NT2/D1 (cell line): ENCODE measurements around the gene PPARA.

Source experiments
- DNase-seq: peaks from one replicate; pipeline ENCODE4 v3.0.0-alpha.2; 2011; ENCODE audit warnings: low read depth, low spot score
- H3K27me3 ChIP-seq: 2 replicates; pipeline ENCODE4 v1.6.0; 2011; ENCODE audit warnings: mild to moderate bottlenecking; ENCODE audit not compliant: insufficient read length, insufficient read depth
- H3K36me3 ChIP-seq: 2 replicates; pipeline ENCODE4 v1.6.1; 2011; ENCODE audit warnings: mild to moderate bottlenecking, low read length, mixed read lengths; ENCODE audit not compliant: insufficient read depth, insufficient read length
- H3K4me1 ChIP-seq: 2 replicates; pipeline ENCODE4 v1.5.1; 2011; ENCODE audit not compliant: insufficient read depth, insufficient read length
- H3K4me3 ChIP-seq: 2 replicates; pipeline ENCODE4 v1.5.1; 2011; ENCODE audit warnings: low read depth; ENCODE audit not compliant: insufficient read length
- H3K9ac ChIP-seq: 2 replicates; pipeline ENCODE4 v1.6.0; 2011; ENCODE audit warnings: low read depth; ENCODE audit not compliant: insufficient read length
- H3K9me3 ChIP-seq: 2 replicates; pipeline ENCODE4 v1.5.1; 2011; ENCODE audit warnings: mild to moderate bottlenecking, low read length; ENCODE audit not compliant: insufficient read depth
- SUZ12 ChIP-seq: IDR thresholded peaks from 2 replicates; pipeline ENCODE4 v1.6.1; 2011; ENCODE audit not compliant: insufficient read length, insufficient read depth; ENCODE audit errors: extremely low read depth
- YY1 ChIP-seq: IDR thresholded peaks from 2 replicates; pipeline ENCODE4 v1.6.1; 2011; ENCODE audit not compliant: insufficient read length, insufficient read depth
- ZNF274 ChIP-seq: IDR thresholded peaks from 2 replicates; pipeline ENCODE4 v1.6.1; 2011; ENCODE audit warnings: mild to moderate bottlenecking, low read depth, low read length

Gene PPARA

DNA sequence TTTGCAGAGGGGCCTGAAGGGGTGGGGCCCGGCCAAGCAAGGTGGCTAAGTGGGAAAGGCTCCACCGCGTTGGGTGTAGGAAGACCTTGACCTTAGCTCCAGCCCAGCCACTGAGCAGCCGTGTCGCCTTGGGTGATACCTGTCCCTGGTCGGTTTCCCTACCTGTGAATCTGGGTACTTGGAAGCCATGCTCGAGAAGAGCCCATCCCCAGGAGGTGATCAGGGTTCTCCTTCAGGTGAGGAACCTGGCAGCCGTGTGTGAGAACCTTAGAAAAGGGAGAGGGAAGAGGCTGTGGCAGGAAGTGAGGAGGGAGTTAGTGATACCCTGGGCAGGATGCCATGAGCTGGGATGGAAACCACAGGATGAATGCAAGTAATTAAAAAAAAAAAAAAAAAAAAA, 21.6 kb downstream of the PPARA start:
- TF ChIP-seq ZNF274, result no peak
- no peak for TF ChIP-seq YY1
- Histone ChIP-seq H3K4me1 (no peaks in the 10 kb centered on the region), H3K9me3 (no peaks in the 10 kb centered on the region), H3K36me3 (no peaks in the 10 kb centered on the region), H3K27me3 (no peaks in the 10 kb centered on the region), H3K9ac (no peak overlapping the region), H3K4me3 (no peak overlapping the region)
- DNase-seq, result no peak

DNA sequence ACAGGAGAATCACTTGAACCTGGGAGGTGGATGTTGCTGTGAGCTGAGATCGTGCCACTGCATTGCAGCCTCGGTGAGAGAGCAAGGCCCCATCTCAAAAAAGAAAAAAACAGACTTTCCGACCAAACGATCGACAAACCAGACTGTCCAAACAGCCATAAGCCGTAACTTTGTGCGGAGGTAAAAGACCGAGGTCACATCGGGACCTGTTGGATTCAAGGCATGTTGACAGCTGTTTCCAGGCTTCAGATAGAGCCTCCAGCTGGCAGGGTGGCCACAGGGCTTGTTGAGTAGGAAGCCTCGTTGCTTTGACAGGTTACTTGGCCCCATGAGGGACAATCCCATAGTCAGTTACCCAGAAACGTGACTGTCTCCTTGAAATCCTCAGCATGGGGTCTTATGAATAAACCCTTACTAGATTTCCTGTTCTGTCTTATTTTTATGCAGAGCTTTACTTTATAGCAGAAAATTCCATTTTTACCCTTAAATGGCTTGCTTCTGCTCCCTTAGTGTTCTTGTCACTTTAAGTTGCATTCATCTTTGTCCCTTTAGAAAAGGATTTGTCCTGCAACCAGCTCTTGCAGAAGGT, 22.3 kb downstream of the PPARA start:
- TF ChIP-seq YY1 (no peak), SUZ12 (no peak), ZNF274 (no peak)
- H3K9ac ChIP-seq, result no peak overlapping the region

DNA sequence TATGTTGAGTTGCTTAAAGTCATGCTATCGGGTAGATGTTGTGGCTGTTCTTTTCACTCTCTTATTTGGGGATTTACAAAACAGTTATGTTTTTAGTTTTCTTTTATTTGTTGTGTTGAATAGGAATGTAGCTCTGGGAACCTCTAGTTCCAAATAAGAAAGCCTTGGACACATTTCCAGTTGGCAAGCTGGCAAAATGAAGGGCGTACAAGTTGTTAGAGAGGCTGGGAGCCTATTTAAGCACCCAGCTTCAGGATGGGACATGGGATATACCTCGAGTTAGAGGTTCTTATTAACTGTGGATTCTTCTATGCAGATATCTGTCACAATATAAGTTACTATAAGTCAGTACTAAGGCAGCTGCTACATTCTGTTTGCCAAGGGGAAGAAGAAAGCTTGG, 22.8 kb downstream of the PPARA start:
- no peaks in the 10 kb centered on the region for H3K9me3 ChIP-seq
- no peak overlapping the region for H3K9ac ChIP-seq
- H3K27me3 ChIP-seq, result no peaks in the 10 kb centered on the region
- no peaks in the 10 kb centered on the region for H3K4me1 ChIP-seq
- DNase-seq, result no peak
- H3K4me3 ChIP-seq, result no peak overlapping the region
- H3K36me3 ChIP-seq, result no peaks in the 10 kb centered on the region
- TF ChIP-seq YY1 (no peak), SUZ12 (no peak)

More for the DNA sequence above, 22.3 kb downstream of the PPARA start:
- Histone ChIP-seq H3K36me3 (no peaks in the 10 kb centered on the region), H3K4me3 (no peak overlapping the region), H3K4me1 (no peaks in the 10 kb centered on the region), H3K27me3 (no peaks in the 10 kb centered on the region), H3K9me3 (no peaks in the 10 kb centered on the region)
- no peak for DNase-seq

DNA sequence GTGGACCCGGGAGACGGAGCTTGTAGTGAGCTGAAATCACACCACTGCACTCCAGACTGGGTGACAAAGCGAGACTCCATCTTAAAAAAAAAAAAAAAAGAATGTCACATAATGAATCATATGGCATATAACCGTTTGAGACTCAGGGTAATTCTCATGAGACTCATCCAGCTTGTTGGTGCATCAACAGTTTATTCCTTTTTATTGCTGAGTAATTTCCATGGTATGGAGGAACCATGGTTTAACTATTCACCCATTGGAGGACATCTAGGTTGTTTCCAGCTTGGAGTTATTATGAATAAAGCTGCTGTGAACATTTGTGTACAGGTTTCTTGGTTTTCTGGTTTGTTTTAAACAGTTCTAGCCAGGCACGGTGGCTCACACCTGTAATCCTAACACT, 25.3 kb downstream of the PPARA start:
- DNase-seq, result no peak
- H3K9me3 ChIP-seq, result peaks cover 14% of the 10 kb centered on the region
- no peak for TF ChIP-seq YY1
- no peak for TF ChIP-seq ZNF274
- TF ChIP-seq SUZ12, result no peak
- no peak overlapping the region for H3K9ac ChIP-seq
- no peaks in the 10 kb centered on the region for H3K4me1 ChIP-seq
- H3K36me3 ChIP-seq, result no peaks in the 10 kb centered on the region
- no peaks in the 10 kb centered on the region for H3K27me3 ChIP-seq
- H3K4me3 ChIP-seq, result no peak overlapping the region

DNA sequence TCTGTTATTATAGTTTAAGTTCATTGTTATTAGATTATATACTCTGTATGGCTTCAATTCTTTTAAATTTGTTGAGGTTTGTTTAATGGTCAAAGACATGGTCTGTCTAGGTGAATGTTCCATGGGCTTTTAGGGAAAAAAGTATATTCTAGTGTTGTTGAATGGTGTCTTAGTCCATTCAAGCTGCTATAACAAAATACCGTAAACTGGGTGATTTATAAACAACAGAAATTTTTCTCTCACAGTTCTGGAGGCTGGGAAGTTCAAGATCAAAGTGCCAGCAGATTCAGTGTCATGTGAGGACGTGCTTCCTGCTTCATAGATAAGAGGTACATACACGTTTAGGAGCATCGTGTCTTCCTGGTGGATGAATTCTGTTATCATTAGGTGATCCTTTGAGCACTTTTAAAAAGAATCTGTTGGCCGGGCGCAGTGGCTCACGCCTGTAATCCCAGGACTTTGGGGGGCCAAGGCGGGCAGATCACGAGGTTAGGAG, 26.2 kb downstream of the PPARA start:
- Histone ChIP-seq H3K9me3 (peaks cover 24% of the 10 kb centered on the region), H3K36me3 (no peaks in the 10 kb centered on the region), H3K4me1 (no peaks in the 10 kb centered on the region), H3K27me3 (no peaks in the 10 kb centered on the region), H3K9ac (no peak overlapping the region), H3K4me3 (no peak overlapping the region)
- TF ChIP-seq SUZ12, result no peak
- TF ChIP-seq YY1, result no peak
- no peak for TF ChIP-seq ZNF274
- DNase-seq, result no peak

DNA sequence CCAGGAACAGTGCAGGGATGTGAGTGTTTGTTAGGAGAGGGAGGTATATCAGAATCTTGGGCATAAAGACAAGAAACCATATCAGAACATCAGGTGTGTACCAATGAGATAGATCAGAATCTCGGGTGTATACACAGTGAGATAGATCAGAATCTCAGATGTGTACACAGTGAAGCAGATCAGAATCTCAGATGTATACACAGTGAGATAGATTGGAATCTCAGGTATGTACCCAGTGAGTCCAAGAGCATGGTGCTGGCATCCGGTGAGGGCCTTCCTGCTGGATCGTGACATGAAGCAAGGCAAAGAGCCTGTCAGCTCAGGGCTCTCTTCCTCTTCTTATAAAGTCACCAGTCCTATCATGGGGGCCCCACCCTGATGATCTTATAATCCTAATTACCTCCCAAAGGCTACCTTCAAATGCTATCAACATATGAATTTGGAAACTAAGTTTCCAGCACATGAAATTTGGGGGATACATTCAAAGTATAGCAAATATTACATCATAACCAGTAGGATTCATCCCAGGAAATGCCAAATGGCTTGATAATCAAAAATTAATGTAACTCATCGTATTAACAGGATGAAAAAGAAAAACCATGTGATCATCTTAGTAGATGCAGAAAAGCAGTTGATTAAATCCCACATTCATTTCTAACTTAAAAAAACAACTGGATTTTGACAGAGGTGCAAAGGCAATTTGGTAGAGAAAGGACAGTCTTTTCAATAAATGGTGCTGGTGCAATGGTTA, 28.6 kb downstream of the PPARA start:
- TF ChIP-seq YY1 (no peak), ZNF274 (no peak), SUZ12 (no peak)
- DNase-seq, result no peak
- peaks cover 26% of the 10 kb centered on the region for H3K9me3 ChIP-seq
- H3K9ac ChIP-seq, result no peak overlapping the region
- no peak overlapping the region for H3K4me3 ChIP-seq
- no peaks in the 10 kb centered on the region for H3K27me3 ChIP-seq
- H3K36me3 ChIP-seq, result no peaks in the 10 kb centered on the region
- no peaks in the 10 kb centered on the region for H3K4me1 ChIP-seq

DNA sequence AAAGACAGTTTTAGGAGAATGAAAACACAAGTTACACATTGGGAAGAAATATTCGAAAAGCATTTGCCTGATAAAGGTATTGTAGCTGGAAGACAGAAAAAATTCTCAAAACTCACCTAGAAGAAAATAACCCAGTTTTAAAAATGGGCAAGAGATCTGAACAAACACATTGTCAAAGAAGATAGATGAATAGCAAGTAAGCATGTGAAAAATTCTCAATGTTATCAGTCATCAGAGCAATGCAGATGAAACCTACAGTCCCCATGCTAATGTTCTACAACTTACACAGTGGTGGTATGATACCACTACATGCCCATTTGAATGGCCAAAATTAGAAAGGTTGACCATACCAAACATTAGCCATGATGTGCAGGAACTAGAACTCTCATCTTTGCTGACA, 29.4 kb downstream of the PPARA start:
- Histone ChIP-seq H3K4me1 (no peaks in the 10 kb centered on the region), H3K36me3 (no peaks in the 10 kb centered on the region), H3K9ac (no peak overlapping the region), H3K4me3 (no peak overlapping the region), H3K27me3 (no peaks in the 10 kb centered on the region), H3K9me3 (peaks cover 26% of the 10 kb centered on the region)
- DNase-seq, result no peak
- no peak for TF ChIP-seq ZNF274
- TF ChIP-seq YY1, result no peak
- no peak for TF ChIP-seq SUZ12
